GM12891 (cell line): ENCODE results near the gene HECTD4.

ENCODE experiments used
- POLR2A ChIP-seq: IDR thresholded peaks from 2 replicates; pipeline ENCODE4 v1.6.1; 2011; ENCODE audit warnings: low read depth, low read length, control low read depth
- POLR2AphosphoS5 ChIP-seq: IDR thresholded peaks from 2 replicates; pipeline ENCODE4 v1.6.1; 2011; ENCODE audit warnings: low read depth, low read length, control low read depth
- POU2F2 ChIP-seq: IDR thresholded peaks from 2 replicates; pipeline ENCODE4 v1.6.1; 2011; ENCODE audit warnings: low read depth, mild to moderate bottlenecking, control low read depth, low read length, moderate library complexity
- TAF1 ChIP-seq: IDR thresholded peaks from 2 replicates; pipeline ENCODE4 v1.6.1; 2011; ENCODE audit warnings: low read depth, low read length, control low read depth

GRCh38 chr12:112163471-112163991, 218.7 kb downstream of the HECTD4 start:
- TF ChIP-seq POLR2A (no peak), TAF1 (no peak), POLR2AphosphoS5 (0 out of 2 replicates have a peak, but pooled peaks have one; percentile 28), POU2F2 (no peak)
